HG03097 (cell line): ENCODE results near the gene HGS.
A peak's percentile ranks its signal among the peaks of the same experiment; 100 is the strongest.

Experiments
- ATAC-seq: cut with Tn5 transposase; IDR thresholded peaks from one replicate; pipeline ENCODE4 v1.9.1; 2021; ENCODE audit not compliant: unreplicated experiment, low FRiP score

Gene HGS, protein sequence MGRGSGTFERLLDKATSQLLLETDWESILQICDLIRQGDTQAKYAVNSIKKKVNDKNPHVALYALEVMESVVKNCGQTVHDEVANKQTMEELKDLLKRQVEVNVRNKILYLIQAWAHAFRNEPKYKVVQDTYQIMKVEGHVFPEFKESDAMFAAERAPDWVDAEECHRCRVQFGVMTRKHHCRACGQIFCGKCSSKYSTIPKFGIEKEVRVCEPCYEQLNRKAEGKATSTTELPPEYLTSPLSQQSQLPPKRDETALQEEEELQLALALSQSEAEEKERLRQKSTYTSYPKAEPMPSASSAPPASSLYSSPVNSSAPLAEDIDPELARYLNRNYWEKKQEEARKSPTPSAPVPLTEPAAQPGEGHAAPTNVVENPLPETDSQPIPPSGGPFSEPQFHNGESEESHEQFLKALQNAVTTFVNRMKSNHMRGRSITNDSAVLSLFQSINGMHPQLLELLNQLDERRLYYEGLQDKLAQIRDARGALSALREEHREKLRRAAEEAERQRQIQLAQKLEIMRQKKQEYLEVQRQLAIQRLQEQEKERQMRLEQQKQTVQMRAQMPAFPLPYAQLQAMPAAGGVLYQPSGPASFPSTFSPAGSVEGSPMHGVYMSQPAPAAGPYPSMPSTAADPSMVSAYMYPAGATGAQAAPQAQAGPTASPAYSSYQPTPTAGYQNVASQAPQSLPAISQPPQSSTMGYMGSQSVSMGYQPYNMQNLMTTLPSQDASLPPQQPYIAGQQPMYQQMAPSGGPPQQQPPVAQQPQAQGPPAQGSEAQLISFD

DNA sequence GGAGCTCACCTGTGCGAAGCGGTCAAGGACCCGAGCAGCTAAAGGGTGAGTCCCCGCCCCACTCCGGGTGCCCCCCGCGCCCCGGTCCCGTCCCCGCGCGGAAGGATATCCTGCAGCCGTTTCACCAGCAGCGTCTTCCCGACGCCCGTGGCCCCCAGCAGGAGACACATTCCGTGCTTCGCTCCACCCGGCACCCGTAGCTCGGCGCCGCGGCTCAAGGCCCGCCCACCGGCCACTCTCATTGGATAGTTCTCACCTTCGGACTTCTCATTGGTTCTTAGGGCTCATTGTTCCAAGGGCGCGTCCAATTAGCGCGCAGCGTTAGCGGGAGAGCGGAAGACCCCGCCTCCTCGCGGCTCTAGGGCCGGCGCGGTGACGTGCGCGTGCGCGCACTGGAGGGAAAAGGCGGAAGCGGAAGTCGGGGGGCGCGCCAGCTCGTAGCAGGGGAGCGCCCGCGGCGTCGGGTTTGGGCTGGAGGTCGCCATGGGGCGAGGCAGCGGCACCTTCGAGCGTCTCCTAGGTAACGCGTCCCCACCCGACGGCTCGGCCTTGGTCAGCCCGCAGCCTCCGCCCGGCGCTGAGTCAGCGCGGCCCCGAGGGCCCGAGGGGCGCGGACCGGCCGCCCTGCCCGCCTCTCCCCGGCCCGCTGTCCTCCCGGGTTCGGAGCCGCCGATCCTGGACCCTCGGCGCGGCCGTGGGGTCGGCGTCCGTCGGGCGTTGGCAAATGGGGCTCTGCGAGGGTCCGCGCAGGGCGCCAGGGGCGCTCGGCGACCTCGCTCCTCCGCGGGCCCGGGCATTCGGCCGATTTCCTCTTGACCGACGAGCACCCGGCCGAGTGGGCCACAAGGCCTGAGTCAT is at the start of gene HGS, which contains the start of gene ARL16:
Gene HGS (plus strand): TSS at position 428 of the 858 bp plus-strand sequence. CDS start 56 bp downstream, at position 484.
Gene ARL16 (minus strand): TSS at position 214 of the 858 bp plus-strand sequence. CDS start 44 bp downstream, at position 170.
- ATAC-seq = peak; percentile 85

DNA sequence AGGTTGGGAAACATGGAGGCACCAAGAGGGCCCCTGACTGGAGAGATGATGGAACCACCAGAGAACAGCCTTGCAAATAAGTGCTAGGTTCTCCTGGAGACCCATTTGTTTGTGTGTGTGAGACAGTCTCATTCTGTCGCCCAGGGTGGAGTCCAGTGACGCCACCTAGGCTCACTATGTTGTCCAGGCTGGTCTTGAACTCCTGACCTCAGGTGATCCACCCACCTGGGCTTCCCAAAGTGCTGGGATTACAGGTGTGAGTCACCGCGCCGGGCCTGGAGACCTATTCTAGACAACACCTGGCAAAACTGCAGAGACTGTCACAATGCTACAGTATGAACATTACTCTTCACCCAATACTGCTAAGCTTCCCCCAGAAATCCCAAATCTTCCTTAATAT is 48.4 kb upstream of the HGS start:
- no peak for ATAC-seq

DNA sequence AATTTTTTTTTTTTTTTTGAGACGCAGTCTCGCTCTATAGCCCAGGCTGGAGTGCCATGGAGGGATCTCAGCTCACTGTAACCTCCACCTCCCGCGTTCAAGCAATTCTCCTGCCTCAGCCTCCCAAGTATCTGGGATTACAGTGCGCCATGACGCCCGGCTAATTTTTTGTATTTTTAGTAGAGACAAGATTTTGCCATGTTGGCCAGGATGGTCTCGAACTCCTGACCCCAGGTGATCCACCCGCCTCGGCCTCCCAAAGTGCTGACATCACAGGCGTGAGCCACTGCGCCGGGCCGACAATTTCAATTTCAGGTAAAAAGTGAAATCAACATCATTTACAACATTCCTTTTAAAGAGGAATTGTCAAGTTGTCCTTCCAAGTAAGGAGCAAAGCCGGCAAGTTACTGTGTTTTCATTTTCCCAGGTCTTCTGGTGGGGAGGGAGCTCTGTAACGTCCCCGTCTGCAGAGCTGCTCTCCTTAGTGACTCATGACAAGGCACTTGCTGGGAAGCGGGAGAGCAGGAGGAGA is 47.8 kb upstream of the HGS start:
- ATAC-seq = peak; percentile 8

DNA sequence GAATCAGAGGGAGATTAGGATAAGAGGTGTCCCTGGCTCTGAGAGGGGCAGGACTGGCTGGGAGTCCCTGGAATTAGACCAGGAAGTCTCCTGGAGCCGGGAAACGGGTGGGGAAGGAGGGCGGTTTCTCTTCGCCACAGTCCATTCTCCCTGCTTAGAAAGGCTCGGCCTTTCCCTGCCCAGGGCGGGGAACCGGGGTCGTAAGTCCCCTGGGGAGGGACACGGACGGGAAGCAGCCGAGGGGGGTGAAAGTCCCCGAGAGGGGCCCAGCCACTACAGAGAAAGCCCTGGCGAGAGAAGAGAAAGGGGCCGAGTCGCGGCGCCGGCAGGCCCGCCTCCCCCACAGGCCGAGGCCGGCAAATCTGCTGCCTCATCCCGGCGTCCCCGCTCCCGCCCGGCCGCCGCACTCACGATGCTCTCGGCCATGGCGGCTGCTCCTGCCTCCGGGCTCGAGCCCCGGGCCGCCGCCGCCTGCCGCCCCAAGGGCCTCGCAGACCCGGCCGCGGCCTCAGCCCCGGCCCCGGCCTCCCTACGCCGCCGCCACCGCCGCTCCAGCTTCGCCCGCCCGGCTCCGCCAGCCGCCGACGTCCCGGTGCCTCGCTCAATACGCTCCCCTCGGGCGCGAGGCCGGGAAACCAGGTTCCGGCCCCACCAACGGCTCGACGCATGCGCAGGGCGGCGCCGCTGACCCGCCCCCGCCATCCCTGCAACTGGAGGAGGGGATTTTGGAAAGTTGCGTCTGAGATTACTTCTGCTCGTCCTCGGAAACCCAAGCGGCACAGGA is 47.1 kb upstream of the HGS start, which contains the start of the genes NPLOC4 and TSPAN10:
Gene NPLOC4 (minus strand): TSS at position 608 of the 784 bp plus-strand sequence. CDS start 182 bp downstream, at position 426.
Gene TSPAN10 (plus strand): TSS at position 692 of the 784 bp plus-strand sequence. CDS start 5,217 bp downstream, outside the sequence.
- peak; percentile 90 for ATAC-seq

DNA sequence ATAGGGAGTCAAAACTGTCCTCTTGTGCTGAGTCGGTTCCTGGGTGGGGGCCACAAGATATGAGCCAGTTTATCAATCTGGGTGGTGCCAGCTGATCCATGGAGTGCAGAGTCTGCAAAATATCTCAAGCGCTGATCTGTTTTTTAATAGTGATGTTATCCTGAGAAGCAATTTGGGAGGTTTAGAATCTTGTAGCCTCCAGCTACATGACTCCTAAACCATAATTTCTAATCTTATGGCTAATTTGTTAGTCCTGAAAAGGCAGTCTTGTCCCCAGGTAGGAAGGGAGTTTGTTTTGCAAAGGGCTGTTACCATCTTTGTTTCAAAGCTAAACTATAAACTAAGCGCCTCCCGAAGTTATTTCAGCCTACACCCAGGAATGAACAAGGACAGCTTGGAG is 45.1 kb upstream of the HGS start:
- ATAC-seq = no peak

DNA sequence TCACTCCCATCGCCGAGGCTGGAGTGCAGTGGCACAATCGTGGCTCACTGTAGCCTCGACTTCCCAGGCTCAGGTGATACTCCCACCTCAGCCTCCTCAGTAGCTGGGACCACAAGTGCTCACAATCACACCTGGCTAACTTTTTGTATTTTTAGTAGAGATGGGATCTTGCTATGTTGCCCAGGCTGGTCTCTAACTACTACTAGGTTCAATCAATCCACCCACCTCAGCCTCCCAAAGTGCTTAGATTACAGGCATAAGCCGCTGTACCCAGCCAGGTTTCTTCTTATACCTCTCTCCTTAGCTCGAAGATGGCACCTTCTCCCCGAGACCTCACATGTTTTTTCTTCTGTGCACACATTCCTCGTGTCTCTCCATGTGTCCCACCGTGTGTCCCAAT is 43.8 kb upstream of the HGS start:
- ATAC-seq = no peak

DNA sequence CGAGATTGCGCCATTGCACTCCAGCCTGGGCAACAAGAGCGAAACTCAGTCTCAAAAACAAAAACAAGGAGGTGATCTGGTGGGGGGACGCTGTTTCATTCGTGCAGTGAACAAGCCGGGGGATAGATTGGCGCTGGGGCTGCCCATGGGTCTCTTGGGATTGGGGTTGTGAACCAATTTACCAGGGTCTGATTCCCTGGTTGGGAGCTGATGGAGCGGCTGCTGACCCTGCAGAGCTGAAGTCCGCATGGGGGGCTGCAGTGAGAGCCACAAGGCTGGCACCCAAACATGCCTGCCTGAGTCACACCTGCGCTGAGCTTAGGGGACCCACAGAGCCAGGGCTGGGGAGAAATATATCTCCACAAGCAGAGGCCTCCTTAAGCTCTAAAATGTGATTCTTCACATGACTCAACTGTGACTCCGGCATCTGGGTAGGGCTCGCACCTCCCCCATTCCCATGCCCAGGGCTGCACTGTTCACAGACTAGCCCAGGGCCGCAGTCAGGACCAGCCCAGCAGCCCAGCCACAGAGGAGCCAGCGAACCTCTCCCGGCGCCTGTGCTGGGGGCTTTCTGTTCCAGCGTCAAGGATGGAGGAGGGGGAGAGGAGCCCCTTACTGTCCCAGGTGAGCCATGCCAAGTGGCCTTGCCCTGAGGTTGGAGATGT is 41.9 kb upstream of the HGS start:
- ATAC-seq = no peak

DNA sequence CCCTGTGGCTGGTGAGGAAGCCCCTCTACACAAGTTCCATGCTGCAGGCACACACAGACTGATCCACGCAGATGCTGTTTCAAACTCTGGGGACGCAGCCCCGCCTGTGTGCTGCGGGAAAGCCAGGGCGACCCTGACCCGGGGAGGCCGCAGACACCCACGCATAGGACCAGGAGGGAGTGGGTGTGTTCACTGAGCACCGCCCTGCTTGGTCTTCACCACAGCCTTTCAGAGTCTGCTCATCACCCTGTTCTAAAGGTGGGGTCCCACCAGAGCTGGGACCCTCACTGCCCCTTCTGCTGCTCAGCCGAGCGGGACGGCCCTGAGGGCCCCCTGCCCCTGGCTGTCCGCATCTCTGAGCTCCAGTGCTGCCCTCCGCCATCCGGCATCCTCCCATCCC is 39.3 kb upstream of the HGS start:
- ATAC-seq = no peak

DNA sequence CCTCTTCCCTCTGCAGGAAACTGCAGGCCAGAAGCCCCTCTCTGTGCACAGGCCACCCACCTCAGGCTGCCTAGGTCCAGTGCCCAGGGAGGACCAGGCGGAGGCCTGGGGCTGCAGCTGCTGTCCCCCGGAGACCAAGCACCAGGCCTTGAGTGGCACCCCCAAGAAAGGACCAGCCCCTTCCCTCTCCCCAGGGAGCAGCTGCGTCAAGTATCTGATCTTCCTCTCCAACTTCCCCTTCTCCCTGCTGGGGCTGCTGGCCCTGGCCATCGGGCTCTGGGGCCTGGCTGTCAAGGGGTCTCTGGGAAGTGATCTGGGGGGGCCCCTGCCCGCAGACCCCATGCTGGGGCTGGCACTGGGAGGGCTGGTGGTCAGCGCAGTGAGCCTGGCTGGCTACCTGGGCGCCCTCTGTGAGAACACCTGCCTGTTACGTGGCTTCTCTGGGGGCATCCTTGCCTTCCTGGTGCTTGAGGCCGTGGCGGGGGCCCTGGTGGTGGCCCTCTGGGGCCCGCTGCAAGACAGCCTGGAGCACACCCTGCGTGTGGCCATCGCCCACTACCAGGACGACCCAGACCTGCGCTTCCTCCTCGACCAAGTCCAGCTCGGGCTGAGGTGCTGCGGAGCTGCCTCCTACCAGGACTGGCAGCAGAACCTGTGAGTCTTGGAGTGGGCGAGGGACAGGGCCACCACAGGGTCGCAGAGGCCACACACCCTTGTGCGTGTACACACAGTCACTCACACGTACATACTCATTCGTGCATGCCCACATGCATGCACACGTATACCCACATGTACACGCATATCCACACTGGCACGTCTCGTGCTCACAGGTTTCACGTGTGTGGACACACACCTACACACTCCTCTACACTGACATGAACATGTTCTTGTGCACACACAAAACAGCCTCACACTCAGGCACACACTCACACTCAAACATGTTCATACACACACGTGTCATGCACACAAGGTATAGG is 38.5 kb upstream of the HGS start:
- ATAC-seq = no peak

DNA sequence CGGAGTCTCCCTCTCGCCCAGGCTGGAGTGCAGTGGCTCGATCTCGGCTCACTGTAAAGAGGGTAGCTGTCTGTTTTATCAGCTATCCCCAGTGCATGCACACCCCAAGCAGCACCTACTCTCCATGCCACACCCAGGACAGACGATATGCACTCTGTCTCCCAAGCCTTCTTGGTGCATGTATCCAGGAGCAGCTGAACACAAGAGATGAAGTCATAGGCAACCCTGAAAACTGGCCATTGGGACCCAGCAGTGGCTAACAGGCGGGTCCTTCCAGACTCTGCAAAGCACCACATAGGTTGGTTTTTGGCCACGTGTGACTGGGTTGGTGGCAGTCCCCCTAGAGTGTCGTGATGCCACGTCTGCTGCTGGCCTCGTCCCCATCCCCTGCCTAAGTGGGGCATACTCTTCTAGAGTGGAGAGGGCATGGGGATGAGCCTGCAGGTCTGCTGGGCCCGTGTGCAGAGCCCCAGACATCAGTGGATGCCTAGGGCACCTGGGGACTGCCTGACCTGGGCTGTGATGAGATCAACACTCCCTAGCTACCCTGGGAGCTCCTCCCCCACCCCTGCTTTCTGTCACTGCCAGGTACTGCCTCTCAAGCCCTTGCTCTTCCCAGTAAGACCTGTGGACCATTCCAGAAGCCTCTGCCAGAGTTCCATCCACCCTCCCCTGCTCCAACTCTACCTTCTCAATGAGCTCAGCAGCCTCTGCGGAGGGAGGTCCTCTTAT is 36.8 kb upstream of the HGS start:
- no peak for ATAC-seq

DNA sequence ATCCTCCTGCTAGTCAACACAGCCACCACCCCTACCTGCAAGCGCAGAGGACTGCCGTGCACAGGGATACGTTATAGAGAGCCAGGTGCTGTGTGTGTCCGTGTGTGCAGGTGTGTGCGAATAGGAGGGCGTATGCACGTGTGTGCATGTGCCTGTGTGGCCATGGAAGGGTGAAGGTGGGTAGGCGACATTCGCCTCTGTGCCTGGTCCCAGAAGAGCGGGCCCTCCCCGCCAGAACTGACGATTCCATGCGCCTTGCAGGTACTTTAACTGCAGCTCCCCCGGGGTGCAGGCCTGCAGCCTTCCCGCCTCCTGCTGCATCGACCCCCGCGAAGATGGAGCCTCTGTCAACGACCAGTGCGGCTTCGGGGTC is 36.2 kb upstream of the HGS start:
- ATAC-seq = no peak

DNA sequence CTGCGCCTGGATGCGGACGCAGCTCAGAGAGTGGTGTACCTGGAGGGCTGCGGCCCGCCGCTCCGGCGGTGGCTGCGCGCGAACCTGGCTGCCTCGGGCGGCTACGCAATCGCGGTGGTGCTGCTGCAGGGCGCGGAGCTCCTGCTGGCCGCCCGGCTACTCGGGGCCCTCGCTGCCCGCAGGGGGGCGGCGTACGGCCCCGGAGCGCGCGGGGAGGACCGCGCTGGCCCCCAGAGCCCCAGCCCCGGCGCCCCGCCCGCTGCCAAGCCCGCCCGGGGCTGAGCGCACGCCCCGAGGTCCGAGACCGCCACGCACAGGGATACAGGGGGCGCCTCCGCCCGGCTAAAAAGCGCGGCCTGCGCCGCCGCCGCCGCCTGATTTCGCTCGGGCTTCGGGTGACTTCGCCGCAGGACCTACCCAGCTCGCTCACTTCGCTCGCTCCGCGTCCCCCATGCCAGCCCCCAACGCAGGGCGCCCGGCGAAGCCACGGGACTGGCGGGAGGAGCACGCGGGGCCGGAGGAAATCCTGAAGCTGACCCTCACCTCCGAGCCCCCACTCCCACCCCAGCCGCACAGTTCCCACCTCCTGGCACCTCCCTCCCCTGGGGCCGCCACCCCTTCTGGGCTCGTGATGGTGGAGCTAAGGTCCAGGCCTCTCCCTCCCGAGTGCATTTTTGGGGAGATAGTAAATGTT is 35.7 kb upstream of the HGS start:
- no peak for ATAC-seq

DNA sequence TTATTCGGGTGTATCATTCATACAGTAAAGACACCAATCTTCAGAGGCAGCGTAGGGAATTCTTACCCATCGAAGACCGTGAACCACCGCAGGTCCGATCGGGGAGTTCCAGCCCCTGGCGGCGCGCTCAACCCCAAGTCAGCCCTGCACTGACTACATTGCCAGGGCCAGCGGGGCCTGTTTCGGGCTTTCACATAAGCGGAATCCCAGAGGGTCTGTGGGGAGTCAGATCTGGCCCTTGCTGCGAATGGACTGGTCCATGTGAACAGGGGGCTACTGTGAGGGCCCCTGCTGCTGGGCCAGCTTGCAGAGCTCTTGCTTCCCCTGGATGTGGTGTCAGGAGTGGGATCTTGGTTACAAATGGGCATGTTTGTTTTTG is 35.1 kb upstream of the HGS start:
- ATAC-seq = no peak

DNA sequence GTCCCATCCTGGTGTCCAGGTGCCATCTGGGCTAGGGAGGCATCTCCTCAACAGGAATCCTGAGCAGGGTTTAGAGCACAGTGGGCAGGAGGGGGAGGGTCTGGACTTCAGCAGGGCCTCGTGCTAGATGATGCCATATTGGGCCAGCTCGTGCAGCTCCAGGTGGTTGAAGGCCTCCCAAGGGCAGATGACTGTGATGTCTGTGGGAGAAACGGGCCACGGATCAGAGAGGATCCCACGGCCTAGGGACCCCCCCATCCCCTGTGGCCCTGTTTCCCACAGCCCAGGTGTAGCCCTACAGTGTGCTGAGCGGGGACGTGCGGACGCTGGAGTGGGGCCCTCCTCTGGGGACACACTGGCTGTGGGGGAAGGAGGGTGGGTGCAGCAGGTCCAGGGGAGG is 32.9 kb upstream of the HGS start:
- ATAC-seq = no peak

DNA sequence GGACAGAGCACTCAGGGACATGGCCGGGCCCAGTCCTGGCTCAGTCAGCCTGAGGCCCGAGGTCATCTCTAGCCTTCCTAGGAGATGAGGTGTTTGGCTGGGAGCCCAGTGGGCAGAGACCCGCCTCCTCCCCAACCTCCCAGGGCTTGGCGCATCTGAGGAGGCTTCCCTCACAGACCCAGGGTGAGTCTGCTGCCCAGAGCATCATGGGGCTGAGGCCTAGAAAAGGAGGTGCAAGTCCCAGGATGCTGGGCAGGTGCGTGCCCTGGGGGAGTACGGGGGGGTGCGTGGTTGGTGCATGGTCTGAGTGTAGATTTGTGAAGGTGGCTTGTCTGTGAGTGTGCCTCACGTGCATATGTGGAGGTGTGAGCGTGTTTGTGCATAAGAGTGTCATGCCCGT is 32.1 kb upstream of the HGS start:
- no peak for ATAC-seq

DNA sequence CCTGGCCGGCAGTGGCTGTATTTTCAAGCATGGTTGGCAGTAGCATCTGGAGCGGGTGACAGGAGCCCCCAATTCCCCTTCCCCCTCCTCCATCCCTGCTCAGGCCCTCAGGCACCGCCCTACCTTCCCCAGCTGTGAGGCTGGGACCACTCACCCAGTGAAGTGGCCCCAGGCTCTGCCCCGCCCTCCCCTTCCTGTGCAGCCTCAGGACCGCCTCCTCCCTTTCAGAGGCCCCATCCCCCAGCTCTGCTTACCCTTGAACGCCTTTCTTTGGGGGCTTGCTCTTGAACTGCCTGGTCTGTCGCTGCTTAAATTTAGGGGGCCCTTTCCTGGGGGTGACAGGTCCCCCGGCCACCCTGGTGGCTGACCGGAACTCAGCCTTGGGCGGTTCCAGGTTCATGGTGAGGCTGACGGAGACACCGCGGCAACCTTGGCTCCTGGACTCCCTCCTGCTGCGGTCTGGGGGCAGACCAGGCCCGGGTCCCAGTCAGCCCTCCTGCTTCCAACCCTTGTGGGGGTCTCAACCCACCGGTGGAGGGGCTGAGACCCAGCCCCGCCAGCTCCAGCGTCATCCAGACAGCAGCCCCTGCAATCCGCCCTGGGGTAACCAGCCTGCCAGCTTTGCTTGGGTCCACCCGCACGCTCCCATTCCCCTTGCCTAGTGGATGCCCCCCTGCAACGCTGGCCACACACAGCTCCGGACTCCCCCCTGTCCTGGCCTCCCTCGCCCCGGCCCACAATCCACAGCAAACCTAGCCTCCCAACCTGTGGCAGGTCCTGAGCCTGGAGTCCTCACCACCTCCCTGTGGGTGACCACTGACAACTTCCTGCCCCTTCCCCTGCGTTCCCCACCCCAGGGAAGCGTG is 30.7 kb upstream of the HGS start:
- no peak for ATAC-seq
